ENCODE results near the gene FAH. TPM values are rescaled to one million over a fixed set of nuclear protein-coding genes. Genes with fewer than 3 reads are reported as not detected.

Gene FAH
- total and polyA plus RNA-seq, 2 experiments from 2014 or later: 16.3 to 20.3 TPM

GRCh38 chr15:80188251-80188650, 35.5 kb downstream of the FAH start:
- H3K4me2 ChIP-seq: no peak overlapping the region
- no peaks in the 10 kb centered on the region for H4K20me1 ChIP-seq (replicated peaks; ENCODE audit: insufficient read depth)
- H3K4me1 ChIP-seq (ENCODE audit: insufficient read depth): no peaks in the 10 kb centered on the region
- no peak for TF ChIP-seq EZH2phosphoT487 (IDR thresholded peaks at IDR 0.05; ENCODE audit: unreplicated experiment)
- no peak for TF ChIP-seq EZH2 (IDR thresholded peaks at IDR 0.05; ENCODE audit: low read depth, unreplicated experiment)
- peaks cover 14% of the 10 kb centered on the region for H3K36me3 Mint-ChIP-seq (ENCODE audit: low read depth)
- H3K27ac ChIP-seq (ENCODE audit: low read depth): no peak overlapping the region; the same call in 1 of the 2 replicates
- H3K4me3 ChIP-seq: no peak overlapping the region
- H3K4me3 Mint-ChIP-seq: no peak overlapping the region
- H3K9me2 ChIP-seq (ENCODE audit: insufficient read depth): no peaks in the 10 kb centered on the region
- no peak overlapping the region for H2AFZ ChIP-seq
- peaks cover 3% of the 10 kb centered on the region; the same call in 2 of the 3 replicates for H3K4me1 Mint-ChIP-seq
- H3K27ac Mint-ChIP-seq: peak overlapping the region; percentile 35; the same call in 1 of the 2 replicates
- no peaks in the 10 kb centered on the region for H3K79me2 ChIP-seq (replicated peaks; ENCODE audit: insufficient read depth)
- H3K36me3 ChIP-seq (ENCODE audit: insufficient read depth): no peaks in the 10 kb centered on the region
- DNase-seq (ENCODE audit: low spot score) (no peak), ATAC-seq (peak; percentile 36; the same call in 2 of the 3 replicates)
- no peaks in the 10 kb centered on the region for H3K27me3 Mint-ChIP-seq (ENCODE audit: insufficient read depth, low read depth, poor library complexity)
- H3K9me3 Mint-ChIP-seq: no peaks in the 10 kb centered on the region
- no peaks in the 10 kb centered on the region for H3F3A ChIP-seq (replicated peaks; ENCODE audit: low read depth)
- no peaks in the 10 kb centered on the region for H3K27me3 ChIP-seq (ENCODE audit: insufficient read depth)

- Histone ChIP-seq H3K36me3 (ENCODE audit: insufficient read depth) (no peaks in the 10 kb centered on the region), H3K4me1 (ENCODE audit: insufficient read depth) (no peaks in the 10 kb centered on the region), H3K4me2 (no peak overlapping the region), H3K9me2 (ENCODE audit: insufficient read depth) (peaks cover 7% of the 10 kb centered on the region), H4K20me1 (replicated peaks; ENCODE audit: insufficient read depth) (no peaks in the 10 kb centered on the region), H3F3A (replicated peaks; ENCODE audit: low read depth) (no peaks in the 10 kb centered on the region), H3K4me3 (no peak overlapping the region), H3K79me2 (replicated peaks; ENCODE audit: insufficient read depth) (no peaks in the 10 kb centered on the region), H3K27ac (ENCODE audit: low read depth) (no peak overlapping the region), H2AFZ (no peak overlapping the region), H3K27me3 (ENCODE audit: insufficient read depth) (no peaks in the 10 kb centered on the region)
- H3K4me1 Mint-ChIP-seq: peaks cover 3% of the 10 kb centered on the region; the same call in 2 of the 3 replicates
- no peaks in the 10 kb centered on the region for H3K27me3 Mint-ChIP-seq (ENCODE audit: insufficient read depth, low read depth, poor library complexity)
- no peak overlapping the region for H3K4me3 Mint-ChIP-seq
- ATAC-seq (no peak), DNase-seq (ENCODE audit: low spot score) (no peak)
- TF ChIP-seq NANOG (IDR thresholded peaks at IDR 0.05; ENCODE audit: borderline replicate concordance) (no peak), ZNF114 (CRISPR knock-in tag; IDR thresholded peaks at IDR 0.05) (no peak), ETS1 (IDR thresholded peaks at IDR 0.05) (no peak), STAT1 (IDR thresholded peaks at IDR 0.05; ENCODE audit: unreplicated experiment) (no peak), EZH2phosphoT487 (IDR thresholded peaks at IDR 0.05; ENCODE audit: unreplicated experiment) (no peak), EZH2 (IDR thresholded peaks at IDR 0.05; ENCODE audit: low read depth, unreplicated experiment) (no peak), ZNF462 (CRISPR knock-in tag; IDR thresholded peaks at IDR 0.05) (no peak), ZNF331 (CRISPR knock-in tag; IDR thresholded peaks at IDR 0.05; ENCODE audit: low read depth) (no peak), JUNB (IDR thresholded peaks at IDR 0.05; ENCODE audit: unreplicated experiment) (no peak), REST (IDR thresholded peaks at IDR 0.05; ENCODE audit: unreplicated experiment) (no peak)
- H3K36me3 Mint-ChIP-seq (ENCODE audit: low read depth): peaks cover 7% of the 10 kb centered on the region
- no peaks in the 10 kb centered on the region for H3K9me3 Mint-ChIP-seq
- H3K27ac Mint-ChIP-seq: no peak overlapping the region
Observed at GRCh38 chr15:80191198-80191597, 38.4 kb downstream of the FAH start.
